B cell (primary cell): Measurements from ENCODE around the gene CENPL.

Experiments used
- EZH2 ChIP-seq: IDR thresholded peaks from 2 replicates; pipeline ENCODE4 v1.6.1; 2012; ENCODE audit warnings: borderline replicate concordance, low read depth, mild to moderate bottlenecking, moderate library complexity, low read length; ENCODE audit not compliant: insufficient read depth, poor library complexity, severe bottlenecking
- TF ChIP-seq, protein P1 (sequence below): fragments of 200-600 bp; IDR thresholded peaks from one replicate; pipeline ENCODE4 v1.8.0; 2022; ENCODE audit warnings: antibody characterized with exemption, mild to moderate bottlenecking

DNA sequence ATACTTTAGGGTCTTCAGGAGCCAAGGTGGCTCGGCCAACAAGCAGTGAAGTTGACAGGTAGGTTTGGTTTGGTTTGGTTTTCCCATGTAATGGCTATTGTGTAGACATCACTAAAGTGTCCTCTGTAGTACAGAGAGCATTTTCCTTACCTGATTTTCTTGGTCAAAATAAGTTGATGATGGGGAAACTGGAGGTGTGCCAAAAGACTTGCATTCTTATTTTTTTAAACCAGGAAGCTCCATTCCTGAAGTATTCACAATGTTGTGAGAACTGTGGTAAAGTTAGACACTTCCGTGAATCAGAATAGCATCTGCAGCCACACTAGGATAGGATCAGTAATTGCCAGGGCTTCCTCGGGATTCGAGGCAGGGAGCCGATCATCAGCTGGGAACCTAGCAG, 46.4 kb upstream of the CENPL start:
- TF ChIP-seq, protein P1, sequence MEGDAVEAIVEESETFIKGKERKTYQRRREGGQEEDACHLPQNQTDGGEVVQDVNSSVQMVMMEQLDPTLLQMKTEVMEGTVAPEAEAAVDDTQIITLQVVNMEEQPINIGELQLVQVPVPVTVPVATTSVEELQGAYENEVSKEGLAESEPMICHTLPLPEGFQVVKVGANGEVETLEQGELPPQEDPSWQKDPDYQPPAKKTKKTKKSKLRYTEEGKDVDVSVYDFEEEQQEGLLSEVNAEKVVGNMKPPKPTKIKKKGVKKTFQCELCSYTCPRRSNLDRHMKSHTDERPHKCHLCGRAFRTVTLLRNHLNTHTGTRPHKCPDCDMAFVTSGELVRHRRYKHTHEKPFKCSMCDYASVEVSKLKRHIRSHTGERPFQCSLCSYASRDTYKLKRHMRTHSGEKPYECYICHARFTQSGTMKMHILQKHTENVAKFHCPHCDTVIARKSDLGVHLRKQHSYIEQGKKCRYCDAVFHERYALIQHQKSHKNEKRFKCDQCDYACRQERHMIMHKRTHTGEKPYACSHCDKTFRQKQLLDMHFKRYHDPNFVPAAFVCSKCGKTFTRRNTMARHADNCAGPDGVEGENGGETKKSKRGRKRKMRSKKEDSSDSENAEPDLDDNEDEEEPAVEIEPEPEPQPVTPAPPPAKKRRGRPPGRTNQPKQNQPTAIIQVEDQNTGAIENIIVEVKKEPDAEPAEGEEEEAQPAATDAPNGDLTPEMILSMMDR: no peak
- TF ChIP-seq EZH2: no peak
